Tibial nerve (tissue), 3 donors: Measurements from ENCODE around the gene DNAJC5.

Source experiments
- CTCF ChIP-seq, 5 experiments: fragments of 200-600 bp in 3 of 5; fragments of 450-650 bp in 2 of 5; sonication (generic) in 3 of 5; IDR thresholded peaks; one replicate each; pipeline ENCODE4 v1.5.1; 2016 to 2019; ENCODE audit warnings: antibody characterized with exemption in 5 of 5, mild to moderate bottlenecking in 3 of 5, moderate library complexity in 2 of 5
- POLR2A ChIP-seq, 2 donors: fragments of 450-650 bp; IDR thresholded peaks; one replicate each; pipeline ENCODE4 v1.6.1; 2017; ENCODE audit warnings: antibody characterized with exemption in 2 of 2, mild to moderate bottlenecking in 2 of 2, moderate library complexity in 2 of 2

GRCh38 chr20:63897978-63898561, 3.1 kb downstream of the DNAJC5 start:
- no peak for TF ChIP-seq POLR2A (IDR thresholded peaks at IDR 0.05)
- TF ChIP-seq CTCF (IDR thresholded peaks at IDR 0.05): no peak
